AG08395 (cell line): ENCODE measurements around the gene IRF1.

Experiments used
- DNase-seq: peaks from one replicate; pipeline ENCODE4 v3.0.0; 2012; ENCODE audit warnings: mixed read lengths, low spot score

IRF1 gene

DNA sequence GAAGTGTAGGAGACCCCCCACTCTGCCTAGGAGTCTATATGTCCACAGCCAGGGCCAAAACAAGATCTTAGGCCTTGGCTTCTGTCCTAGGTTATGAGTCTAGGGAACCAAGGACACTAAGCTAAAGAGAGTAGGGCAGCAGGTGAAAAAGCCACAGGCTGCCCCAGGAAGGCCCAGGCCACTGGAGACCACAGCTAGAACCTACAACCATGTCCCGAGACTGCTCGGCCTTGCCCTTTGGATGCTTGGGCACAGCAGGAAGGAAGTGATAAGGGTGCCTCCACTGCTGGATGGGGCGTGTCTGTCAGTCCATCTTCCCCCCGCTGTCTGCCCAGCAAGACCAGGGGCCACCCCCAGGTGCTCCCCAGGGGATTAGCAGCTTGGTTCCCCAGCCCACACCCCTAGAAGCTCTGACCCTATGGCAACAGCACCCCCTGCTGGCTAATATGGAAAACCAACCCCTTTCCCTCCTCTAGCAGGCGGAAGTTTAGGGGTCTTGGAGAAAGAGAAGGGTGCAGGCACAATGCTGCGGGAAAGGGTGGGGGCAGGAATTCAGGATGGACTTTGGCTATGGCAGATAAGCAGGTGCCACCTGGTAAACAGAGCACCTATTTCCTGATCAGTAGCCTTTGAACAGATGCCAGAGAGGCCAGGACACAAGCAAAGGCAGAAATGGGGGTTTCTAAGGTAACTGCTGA is 10.5 kb upstream of the IRF1 start:
- peak; percentile 48 for DNase-seq

GRCh38 chr5:132500244-132500930 is 9.8 kb upstream of the IRF1 start:
- no peak for DNase-seq

DNA sequence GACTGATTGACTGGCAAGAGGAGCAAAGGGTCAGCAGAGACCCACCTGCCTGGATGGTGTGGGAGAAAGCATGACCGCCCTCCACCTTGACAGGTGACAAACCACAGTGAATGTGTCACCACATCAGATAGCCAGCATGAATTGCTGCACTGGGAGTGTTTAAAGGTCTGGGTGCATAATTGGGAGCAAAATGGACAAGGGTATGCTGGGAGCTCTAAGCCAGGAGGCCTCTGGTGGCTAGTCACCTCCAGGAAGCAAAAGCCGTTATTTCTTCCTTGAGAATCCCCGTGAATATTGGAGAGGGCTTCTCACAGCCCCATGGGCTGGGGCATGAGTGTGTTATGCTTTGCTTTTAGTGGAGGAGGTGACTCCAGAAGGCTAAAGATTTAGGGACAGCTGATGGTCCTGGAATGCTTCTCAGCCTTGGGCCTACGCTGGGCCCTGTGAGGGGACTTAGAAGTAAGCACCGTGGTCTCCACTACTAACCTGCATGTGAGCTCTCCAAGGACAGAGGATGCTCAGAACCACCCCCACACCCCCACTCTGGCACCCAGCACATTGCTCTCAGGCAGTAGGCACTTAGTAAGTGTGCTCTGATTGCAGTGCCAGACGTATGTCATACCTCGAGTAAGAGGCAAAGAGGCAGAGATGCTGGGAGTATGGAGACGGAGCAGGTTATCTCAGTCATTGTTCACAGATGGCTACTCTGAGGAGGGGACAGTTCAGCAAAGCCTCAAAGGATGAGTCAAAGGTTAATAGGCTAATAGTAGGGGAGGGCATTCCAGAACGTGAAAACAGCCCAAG is 9.1 kb upstream of the IRF1 start:
- no peak for DNase-seq

- no peak for DNase-seq
Measured at GRCh38 chr5:132498686-132499271, 8.2 kb upstream of the IRF1 start.

DNA sequence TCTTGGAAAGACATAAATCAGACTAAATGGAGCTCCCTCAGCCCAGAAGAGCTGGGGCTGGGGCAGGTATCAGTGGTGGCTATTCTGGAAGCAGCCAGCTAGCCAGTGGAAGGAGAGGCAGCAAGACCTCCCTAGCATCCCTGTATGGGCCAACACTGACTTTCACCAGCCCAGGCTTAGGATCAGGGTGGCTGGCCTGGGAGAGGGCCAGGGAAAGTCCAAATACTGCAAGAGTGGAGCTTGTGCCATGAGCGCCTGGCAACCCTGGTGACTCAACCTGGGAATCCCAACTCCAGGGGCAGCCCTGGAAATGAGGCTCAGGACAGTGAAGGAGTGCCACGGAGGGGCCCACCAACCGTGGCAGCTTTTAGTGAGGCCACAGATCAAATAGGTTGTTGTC is 7.6 kb upstream of the IRF1 start:
- DNase-seq: peak; percentile 56

- DNase-seq: peak; percentile 95
Measured at GRCh38 chr5:132497488-132497997, 7.0 kb upstream of the IRF1 start.

- peak; percentile 79 for DNase-seq
Measured at GRCh38 chr5:132496631-132497487, 6.3 kb upstream of the IRF1 start.

DNA sequence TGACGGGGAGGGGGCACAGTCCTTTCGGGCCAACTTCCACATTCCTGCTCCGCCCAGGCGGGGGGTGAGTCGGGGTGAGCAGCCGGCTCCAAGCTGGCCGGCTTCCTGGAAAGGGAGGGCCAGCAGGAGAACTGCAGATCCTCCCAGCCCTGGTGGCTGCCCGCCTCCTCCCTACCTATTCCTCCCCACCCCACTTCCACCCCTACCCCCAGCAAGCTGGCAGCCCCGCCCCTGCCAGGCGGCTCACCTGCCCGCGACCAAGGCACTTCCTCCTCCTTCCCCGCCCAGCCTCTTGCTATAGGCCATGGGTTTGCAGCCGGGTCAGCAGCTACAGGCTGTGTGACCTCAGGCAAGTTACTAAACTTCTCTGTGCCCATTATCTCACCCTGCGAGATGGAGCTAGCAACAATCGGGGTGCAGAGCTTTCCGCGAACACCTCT is 5.6 kb upstream of the IRF1 start:
- peak; percentile 88 for DNase-seq

DNA sequence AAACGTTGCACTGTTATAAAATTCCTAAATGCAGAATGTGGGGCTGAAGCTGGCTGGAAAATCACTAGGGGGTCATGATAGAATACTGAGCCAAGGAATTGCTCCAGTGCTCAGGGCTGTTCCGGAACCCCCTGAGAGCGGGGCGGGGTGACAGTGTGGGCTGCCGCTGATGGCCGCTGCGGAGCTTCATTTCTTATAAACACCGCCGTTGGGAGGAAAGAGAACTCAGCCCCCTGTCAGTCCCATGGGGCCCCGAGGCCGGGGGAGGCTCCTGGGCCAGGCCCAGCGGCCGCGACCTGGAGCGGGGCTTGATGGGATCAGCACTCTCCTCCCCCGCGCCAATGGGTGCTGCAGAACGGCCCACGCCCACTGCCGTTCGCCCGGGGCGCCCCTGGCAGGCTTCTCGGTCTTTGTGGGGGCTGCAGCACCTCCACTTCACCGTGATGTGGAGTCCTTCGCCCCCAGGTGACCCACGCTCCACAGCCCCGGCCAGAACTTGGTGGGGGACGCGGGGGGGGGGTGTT is 5.2 kb upstream of the IRF1 start:
- peak; percentile 80 for DNase-seq

DNA sequence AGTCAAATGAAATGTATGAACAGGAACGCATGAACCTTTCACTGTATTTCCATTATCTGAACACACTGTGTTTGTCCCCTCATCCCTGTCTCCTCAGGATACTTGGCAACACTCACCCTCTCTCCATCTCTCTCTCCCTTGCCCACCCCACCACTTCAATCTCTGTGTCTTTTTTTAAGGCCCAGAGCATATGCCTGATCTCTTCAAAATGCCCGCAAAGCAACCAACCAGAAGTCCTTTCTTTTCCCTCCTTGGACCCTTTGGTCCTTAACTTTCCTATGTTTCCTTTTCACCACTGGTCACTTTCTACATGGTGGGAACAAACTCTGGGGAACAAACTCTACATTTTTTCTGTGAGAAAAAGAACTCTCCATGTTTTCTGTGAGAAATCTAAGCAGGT is 3.2 kb upstream of the IRF1 start:
- DNase-seq: no peak

DNA sequence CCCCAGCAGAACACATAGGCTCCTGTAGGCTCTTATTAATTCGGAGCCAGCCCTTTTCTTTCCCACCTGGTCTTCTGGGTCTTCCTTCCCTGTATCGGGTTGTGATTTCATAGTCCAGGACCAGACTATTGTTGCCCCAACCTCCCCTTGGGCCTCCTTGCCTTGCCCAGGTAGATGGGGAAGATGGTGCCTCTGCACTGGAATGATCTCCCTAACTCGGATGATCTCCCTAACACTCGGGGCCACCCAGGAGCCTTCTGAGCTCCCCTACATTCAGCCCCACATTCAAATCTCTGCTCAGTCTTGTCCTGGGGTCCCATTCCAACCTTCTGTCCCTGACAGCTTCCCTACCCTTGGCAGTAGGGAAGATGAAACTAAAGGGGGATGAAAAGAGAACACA is 2.7 kb upstream of the IRF1 start:
- DNase-seq: no peak

GRCh38 chr5:132492386-132493125 is 2.0 kb upstream of the IRF1 start:
- no peak for DNase-seq

DNA sequence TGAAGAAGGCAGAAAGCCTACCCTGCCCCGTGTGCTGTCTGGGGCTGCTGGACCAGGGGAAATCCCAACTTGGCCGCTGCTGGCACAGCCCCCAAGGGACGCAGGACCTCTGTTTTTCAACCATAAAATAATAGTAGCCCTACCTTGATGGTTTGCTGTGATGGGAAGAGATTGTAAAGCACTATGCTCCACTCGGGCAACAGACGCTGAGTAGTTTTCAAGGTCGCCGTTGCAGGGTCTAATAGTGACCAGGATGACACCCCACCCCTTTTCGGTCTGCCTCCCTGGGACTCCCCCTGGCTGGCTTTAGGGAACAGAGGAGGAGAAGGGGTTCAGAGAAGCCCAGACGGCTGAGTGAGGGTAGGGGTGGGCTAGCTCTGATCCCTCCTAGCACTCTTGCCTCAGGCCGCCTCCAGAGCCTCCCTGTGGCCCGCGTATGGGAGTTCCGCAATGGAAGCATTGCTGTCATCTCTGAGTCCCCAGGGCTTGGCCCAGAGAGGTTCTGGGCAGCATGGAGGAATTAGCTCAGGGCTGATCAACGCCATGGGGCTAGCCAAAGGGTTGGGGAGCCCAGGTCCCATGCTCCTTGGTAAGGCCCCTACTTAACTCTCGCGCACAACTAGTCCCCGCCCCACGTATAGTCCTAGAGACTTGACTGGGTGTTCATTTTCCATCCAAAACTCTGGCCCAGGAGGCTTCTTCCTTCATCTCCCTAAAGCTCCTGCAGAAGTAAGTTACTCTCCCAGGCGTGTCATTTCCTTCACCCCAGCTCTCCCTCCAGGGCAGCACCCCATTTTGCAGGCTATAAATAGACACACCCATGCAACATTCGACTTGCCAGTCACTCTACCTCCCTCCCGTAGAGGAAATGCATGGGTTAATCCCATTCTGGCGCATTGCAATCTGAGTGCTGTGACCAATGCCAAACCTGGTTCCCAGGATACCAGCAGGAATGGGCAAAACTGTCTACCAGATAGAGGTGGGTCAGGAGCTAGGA is 1.1 kb upstream of the IRF1 start:
- DNase-seq: no peak

GRCh38 chr5:132489871-132490483 is 596 bp downstream of the IRF1 start:
- peak; percentile 70 for DNase-seq

GRCh38 chr5:132489051-132489770 is 1.4 kb downstream of the IRF1 start:
- no peak for DNase-seq

- DNase-seq: no peak
Measured at GRCh38 chr5:132488590-132488989, 2.0 kb downstream of the IRF1 start.

GRCh38 chr5:132487841-132488555 is 2.6 kb downstream of the IRF1 start:
- DNase-seq: no peak
